IMR-90 (cell line): ENCODE results near the gene SLC34A3. TPM values are rescaled to one million over a fixed set of nuclear protein-coding genes. Genes with fewer than 3 reads are reported as not detected.
A peak's percentile ranks its signal among the peaks of the same experiment; 100 is the strongest.
"Not testable (repeated sequence)": the region's sequence is repeated elsewhere in the genome, so short reads cannot be mapped to it uniquely, and the experiment has no call there.

Experiments
- ATAC-seq: fragments of 200-7000 bp; cut with Tn5 transposase; 2 replicates; pipeline ENCODE4 v1.9.1; 2020; ENCODE audit warnings: low read depth, mild to moderate bottlenecking, moderate library complexity
- BruUV-seq: library from RNA; stranded (reverse); fragments of 400-500 nt; replicated peaks from 2 replicates; lab custom pipeline; 2021; lab: Mats Ljungman, UMichigan
- CTCF ChIA-PET: fragments of 300-600 bp; formaldehyde crosslinking; extraction: SDS; loops from one replicate; lab custom pipeline; 2021; ENCODE audit warnings: antibody characterized with exemption; lab: Yijun Ruan, JAX
- POLR2A ChIA-PET: fragments of 300-600 bp; sonication (Branson Sonifier 250); formaldehyde crosslinking; loops from one replicate; lab custom pipeline; 2022; ENCODE audit warnings: antibody characterized with exemption; ENCODE audit not compliant: unreplicated experiment; lab: Charles Lee
- DNase-seq: peaks from one replicate; pipeline ENCODE4 v3.0.0; 2013
- H2AFZ ChIP-seq: replicated peaks from 2 replicates; pipeline ENCODE3; 2013; ENCODE audit warnings: low read length, mild to moderate bottlenecking; ENCODE audit not compliant: poor library complexity
- H2AK5ac ChIP-seq: 2 replicates; pipeline ENCODE4 v1.6.1; 2013; ENCODE audit warnings: low read depth, low read length, inconsistent platforms
- H2AK9ac ChIP-seq: replicated peaks from 2 replicates; pipeline ENCODE3; 2013; ENCODE audit warnings: mild to moderate bottlenecking, low read depth, low read length, moderate library complexity; ENCODE audit not compliant: poor library complexity
- H2BK120ac ChIP-seq: 2 replicates; pipeline ENCODE4 v1.6.1; 2013; ENCODE audit warnings: low read depth, low read length, inconsistent platforms
- H2BK15ac ChIP-seq: 3 replicates; pipeline ENCODE4 v1.6.1; 2013; ENCODE audit warnings: low read depth, low read length, inconsistent platforms
- H2BK20ac ChIP-seq: 2 replicates; pipeline ENCODE4 v1.6.1; 2013; ENCODE audit warnings: low read depth, mild to moderate bottlenecking, inconsistent platforms, low read length, moderate library complexity
- H2BK5ac ChIP-seq: 2 replicates; pipeline ENCODE4 v1.6.1; 2013; ENCODE audit warnings: mild to moderate bottlenecking, low read depth, low read length, inconsistent platforms; ENCODE audit not compliant: poor library complexity, severe bottlenecking
- H3K14ac ChIP-seq: replicated peaks from 2 replicates; pipeline ENCODE4 v1.6.1; 2013; ENCODE audit warnings: low read depth, low read length, inconsistent platforms
- H3K18ac ChIP-seq: 2 replicates; pipeline ENCODE4 v1.6.1; 2013; ENCODE audit warnings: low read depth, low read length, control low read depth
- H3K23ac ChIP-seq: 2 replicates; pipeline ENCODE4 v1.6.1; 2013; ENCODE audit warnings: low read depth, low read length, inconsistent platforms
- H3K27ac ChIP-seq: 2 replicates; pipeline ENCODE4 v1.5.1; 2013; ENCODE audit warnings: mild to moderate bottlenecking, control low read depth, low read length; ENCODE audit not compliant: insufficient read depth
- H3K27me3 ChIP-seq: 2 replicates; pipeline ENCODE4 v1.6.1; 2013; ENCODE audit warnings: low read length; ENCODE audit not compliant: control insufficient read depth, insufficient read depth
- H3K36me3 ChIP-seq: 2 replicates; pipeline ENCODE4 v1.6.1; 2013; ENCODE audit warnings: low read length, mixed read lengths; ENCODE audit not compliant: control insufficient read depth, insufficient read depth
- H3K4ac ChIP-seq: 2 replicates; pipeline ENCODE4 v1.6.1; 2013; ENCODE audit warnings: low read depth, low read length, inconsistent platforms
- H3K4me1 ChIP-seq: 2 replicates; pipeline ENCODE4 v1.6.1; 2013; ENCODE audit warnings: low read length, mixed read lengths; ENCODE audit not compliant: control insufficient read depth, insufficient read depth
- H3K4me2 ChIP-seq: 2 replicates; pipeline ENCODE4 v1.6.1; 2013; ENCODE audit warnings: low read depth, mild to moderate bottlenecking, control low read depth, low read length, moderate library complexity
- H3K4me3 ChIP-seq: 2 replicates; pipeline ENCODE4 v1.5.1; 2013; ENCODE audit warnings: low read depth, mild to moderate bottlenecking, control low read depth, low read length, moderate library complexity; ENCODE audit not compliant: insufficient read depth
- H3K56ac ChIP-seq: 2 replicates; pipeline ENCODE4 v1.6.1; 2013; ENCODE audit warnings: low read length, inconsistent platforms; ENCODE audit not compliant: insufficient read depth; ENCODE audit errors: extremely low read depth
- H3K79me1 ChIP-seq, 2 experiments: 2 replicates each; pipeline ENCODE4 v1.6.1; 2013; ENCODE audit warnings: low read length in 2 of 2, inconsistent platforms in 1 of 2, low read depth in 1 of 2
- H3K9ac ChIP-seq: 2 replicates; pipeline ENCODE4 v1.6.1; 2013; ENCODE audit warnings: low read depth, low read length, control low read depth
- H3K9me1 ChIP-seq: 2 replicates; pipeline ENCODE4 v1.6.1; 2013; ENCODE audit warnings: low read length, inconsistent platforms; ENCODE audit not compliant: insufficient read depth
- H3K9me3 ChIP-seq: 2 replicates; pipeline ENCODE4 v1.6.1; 2013; ENCODE audit warnings: low read length; ENCODE audit not compliant: control insufficient read depth, insufficient read depth
- H4K20me1 ChIP-seq: 2 replicates; pipeline ENCODE4 v1.6.1; 2013; ENCODE audit warnings: low read length, inconsistent platforms; ENCODE audit not compliant: insufficient read depth
- H4K5ac ChIP-seq: 2 replicates; pipeline ENCODE4 v1.6.1; 2013; ENCODE audit warnings: mild to moderate bottlenecking, low read depth, low read length, control low read depth
- H4K8ac ChIP-seq, 2 experiments: 2 replicates each; pipeline ENCODE4 v1.6.1; 2013; ENCODE audit warnings: low read depth in 2 of 2, low read length in 2 of 2, control low read depth in 1 of 2, inconsistent platforms in 1 of 2
- H4K91ac ChIP-seq: 2 replicates; pipeline ENCODE4 v1.6.1; 2013; ENCODE audit warnings: low read depth, low read length, inconsistent platforms; ENCODE audit not compliant: insufficient read depth
- WGBS, 2 experiments: methylation state at CpG; one replicate each; pipeline versions ENCODE4 v1.1.5 to v1.1.7; 2013; ENCODE audit warnings: missing lambda C conversion rate in 2 of 2; ENCODE audit not compliant: insufficient read length in 1 of 2; ENCODE audit errors: extremely low coverage in 2 of 2; 5-methylcytosine and 5-hydroxymethylcytosine counted together
- dilution Hi-C: fragments of 300-500 bp; cut with HindIII; formaldehyde crosslinking; loops from one replicate; pipeline ENCODE4 v1.14.3; 2018; ENCODE audit warnings: low sequenced_read_pairs; ENCODE audit not compliant: unreplicated experiment
- in situ Hi-C: fragments of 300-500 bp; cut with MboI; formaldehyde crosslinking; loops from 3 replicates; pipeline ENCODE4 v1.14.3; 2019; ENCODE audit warnings: low sequenced_read_pairs, inconsistent platforms, mixed read lengths
- intact Hi-C: fragments of 100-400 bp; cut with micrococcal nuclease; formaldehyde crosslinking; loops from 2 replicates; pipeline ENCODE4 v1.10.0; 2022
- polyA plus RNA-seq, 3 experiments: library from polyadenylated mRNA; depleted of rRNA; stranded (reverse); fragments of >200 nt; gene quantifications; 2 replicates each; pipeline ENCODE4 v1.2.3, GENCODE V29; 2012; ENCODE audit warnings: low replicate concordance in 1 of 3
- total RNA-seq: library from RNA; depleted of rRNA; stranded (reverse); fragments of >200 nt; gene quantifications from 2 replicates; pipeline ENCODE4 v1.2.3, GENCODE V29; 2012

Gene SLC34A3
- total and polyA plus RNA-seq, 2 of the 4 experiments (the other 2 are of a cell fraction) = not detected

- not testable (repeated sequence) for DNase-seq, BruUV-seq
Observed at GRCh38 chr9:137243266-137243625, 12.5 kb downstream of the SLC34A3 start.

More at GRCh38 chr9:137243266-137243625, 12.5 kb downstream of the SLC34A3 start:
- H3K4me2 ChIP-seq, H3K9me1 ChIP-seq, H2AK5ac ChIP-seq, H4K5ac ChIP-seq, H2BK120ac ChIP-seq, H3K27me3 ChIP-seq, in situ Hi-C loops, H2AFZ ChIP-seq, H3K4me3 ChIP-seq, H4K91ac ChIP-seq, H3K18ac ChIP-seq, POLR2A ChIA-PET, H3K9me3 ChIP-seq, ATAC-seq, H3K4ac ChIP-seq, H3K27ac ChIP-seq, intact Hi-C loops, H3K9ac ChIP-seq, dilution Hi-C loops, H3K56ac ChIP-seq, H2BK5ac ChIP-seq, H2BK20ac ChIP-seq, H4K8ac ChIP-seq, H3K14ac ChIP-seq, CTCF ChIA-PET, H2BK15ac ChIP-seq, H3K4me1 ChIP-seq: not testable (repeated sequence)
- H3K23ac ChIP-seq = peak overlapping the region; percentile 64; the same call in 1 of the 2 replicates
- H2AK9ac ChIP-seq = peak overlapping the region; percentile 81
- peaks cover 35% of the 10 kb centered on the region for H4K20me1 ChIP-seq
- H3K36me3 ChIP-seq = peaks cover 19% of the 10 kb centered on the region
- 85% methylated on average over 3 of the region's 18 CpGs; no CpG with 5 or more reads in 1 of the 2 experiments for WGBS, 2 experiments
- H3K79me1 ChIP-seq = peaks cover 8 to 37% of the 10 kb centered on the region in 2 experiments; a peak in 3 of 4 replicates
